Measurements from ENCODE around the gene UGT1A8.

DNA sequence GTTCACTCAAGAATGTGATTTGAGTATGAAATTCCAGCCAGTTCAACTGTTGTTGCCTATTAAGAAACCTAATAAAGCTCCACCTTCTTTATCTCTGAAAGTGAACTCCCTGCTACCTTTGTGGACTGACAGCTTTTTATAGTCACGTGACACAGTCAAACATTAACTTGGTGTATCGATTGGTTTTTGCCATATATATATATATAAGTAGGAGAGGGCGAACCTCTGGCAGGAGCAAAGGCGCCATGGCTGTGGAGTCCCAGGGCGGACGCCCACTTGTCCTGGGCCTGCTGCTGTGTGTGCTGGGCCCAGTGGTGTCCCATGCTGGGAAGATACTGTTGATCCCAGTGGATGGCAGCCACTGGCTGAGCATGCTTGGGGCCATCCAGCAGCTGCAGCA lies 142.6 kb downstream of the UGT1A8 start, which contains the start of gene UGT1A1:
- TF ChIP-seq EP300 (IDR thresholded peaks at IDR 0.05), result no peak
- TF ChIP-seq, protein P1, sequence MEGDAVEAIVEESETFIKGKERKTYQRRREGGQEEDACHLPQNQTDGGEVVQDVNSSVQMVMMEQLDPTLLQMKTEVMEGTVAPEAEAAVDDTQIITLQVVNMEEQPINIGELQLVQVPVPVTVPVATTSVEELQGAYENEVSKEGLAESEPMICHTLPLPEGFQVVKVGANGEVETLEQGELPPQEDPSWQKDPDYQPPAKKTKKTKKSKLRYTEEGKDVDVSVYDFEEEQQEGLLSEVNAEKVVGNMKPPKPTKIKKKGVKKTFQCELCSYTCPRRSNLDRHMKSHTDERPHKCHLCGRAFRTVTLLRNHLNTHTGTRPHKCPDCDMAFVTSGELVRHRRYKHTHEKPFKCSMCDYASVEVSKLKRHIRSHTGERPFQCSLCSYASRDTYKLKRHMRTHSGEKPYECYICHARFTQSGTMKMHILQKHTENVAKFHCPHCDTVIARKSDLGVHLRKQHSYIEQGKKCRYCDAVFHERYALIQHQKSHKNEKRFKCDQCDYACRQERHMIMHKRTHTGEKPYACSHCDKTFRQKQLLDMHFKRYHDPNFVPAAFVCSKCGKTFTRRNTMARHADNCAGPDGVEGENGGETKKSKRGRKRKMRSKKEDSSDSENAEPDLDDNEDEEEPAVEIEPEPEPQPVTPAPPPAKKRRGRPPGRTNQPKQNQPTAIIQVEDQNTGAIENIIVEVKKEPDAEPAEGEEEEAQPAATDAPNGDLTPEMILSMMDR (IDR thresholded peaks at IDR 0.05), result no peak
- TF ChIP-seq POLR2AphosphoS5 (IDR thresholded peaks at IDR 0.05), result no peak
- TF ChIP-seq POLR2A (IDR thresholded peaks at IDR 0.05), result no peak

Data from sigmoid colon (tissue), 4 donors.